Uterus (tissue), 4 donors: ENCODE measurements around the gene RHBDL2. TPM values are rescaled to one million over a fixed set of nuclear protein-coding genes. Genes with fewer than 3 reads are reported as not detected.

Experiments used
- DNase-seq, 2 donors: peaks; one replicate each; pipeline ENCODE4 v3.0.0-alpha.2; 2019 to 2020
- H3K27ac ChIP-seq, 2 donors: fragments of 200-600 bp; sonication (generic); 1 replicate in 1 of 2; 2 replicates in 1 of 2; pipeline ENCODE4 v1.5.1; 2016 to 2018
- H3K27me3 ChIP-seq, 2 donors: fragments of 200-600 bp; sonication (generic); one replicate each; pipeline ENCODE4 v1.5.1; 2018 to 2019; ENCODE audit warnings: control low read depth in 1 of 2
- H3K36me3 ChIP-seq, 2 donors: fragments of 200-600 bp; sonication (generic); one replicate each; pipeline ENCODE4 v1.5.1; 2019; ENCODE audit warnings: control low read depth in 1 of 2
- H3K4me1 ChIP-seq, 2 donors: fragments of 200-600 bp; sonication (generic); one replicate each; pipeline ENCODE4 v1.5.1; 2018 to 2019; ENCODE audit warnings: control low read depth in 1 of 2
- H3K4me3 ChIP-seq, 2 donors: fragments of 200-600 bp; sonication (generic); 1 replicate in 1 of 2; 2 replicates in 1 of 2; pipeline ENCODE4 v1.5.1; 2018 to 2019; ENCODE audit warnings: mild to moderate bottlenecking in 1 of 2
- H3K9me3 ChIP-seq, 2 donors: fragments of 200-600 bp; sonication (generic); one replicate each; pipeline ENCODE4 v1.5.1; 2019; ENCODE audit warnings: control low read depth in 1 of 2
- POLR2A ChIP-seq, 2 donors: fragments of 450-650 bp; IDR thresholded peaks; one replicate each; pipeline ENCODE4 v1.6.1; 2016; ENCODE audit warnings: antibody characterized with exemption in 2 of 2, mild to moderate bottlenecking in 1 of 2, moderate library complexity in 1 of 2
- intact Hi-C: fragments of 100-400 bp; cut with DNase I; formaldehyde crosslinking; loops from one replicate; pipeline ENCODE4 v1.15.1; 2023; ENCODE audit warnings: low total_unique reads
- total RNA-seq, 4 donors: library from RNA; depleted of rRNA in 3 of 4; stranded (reverse); fragments of >200 nt in 3 of 4; gene quantifications; one replicate each; pipeline versions ENCODE4 v1.1.0 to v1.2.4, GENCODE V29; 2014 to 2023
- TF ChIP-seq, protein P1 (sequence below), 4 experiments: fragments of 200-600 bp in 2 of 4; fragments of 450-650 bp in 2 of 4; sonication (generic) in 2 of 4; IDR thresholded peaks; one replicate each; pipeline ENCODE4 v1.5.1; 2016 to 2019; ENCODE audit warnings: antibody characterized with exemption in 4 of 4, mild to moderate bottlenecking in 2 of 4, moderate library complexity in 1 of 4
- donor health status: DM: yes; HTN: yes; CAD: no.

RHBDL2 gene
- total RNA-seq, 4 donors from 2014 or later: 1.2 TPM; not detected in 3

DNA sequence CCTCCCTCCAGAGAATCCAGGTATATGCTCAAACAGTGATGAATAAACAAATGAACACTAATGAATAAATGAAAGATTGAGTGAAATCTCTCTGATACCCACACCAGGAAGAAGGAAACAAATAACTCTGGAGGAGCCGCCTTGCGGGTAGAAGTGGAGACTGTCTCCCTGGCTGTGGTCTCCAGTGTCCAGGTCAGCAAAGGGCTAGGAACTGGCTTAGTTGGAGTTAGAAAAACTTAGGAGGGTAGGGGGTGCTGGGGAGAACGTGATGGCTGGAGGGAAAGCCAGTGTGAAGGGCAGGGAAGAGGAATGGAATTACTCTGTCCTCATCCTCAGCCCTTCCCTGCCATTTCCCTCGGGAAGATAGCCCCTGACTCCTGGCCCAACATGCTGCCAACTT lies 537 bp downstream of the RHBDL2 start:
- Histone ChIP-seq H3K27me3 (no peaks in the 10 kb centered on the region), H3K27ac (no peak overlapping the region), H3K36me3 (no peaks in the 10 kb centered on the region), H3K9me3 (no peaks in the 10 kb centered on the region), H3K4me1 (no peaks in the 10 kb centered on the region), H3K4me3 (peak overlapping the region; percentile 22 to 31)
- TF ChIP-seq POLR2A (IDR thresholded peaks at IDR 0.05): no peak
- TF ChIP-seq, protein P1, sequence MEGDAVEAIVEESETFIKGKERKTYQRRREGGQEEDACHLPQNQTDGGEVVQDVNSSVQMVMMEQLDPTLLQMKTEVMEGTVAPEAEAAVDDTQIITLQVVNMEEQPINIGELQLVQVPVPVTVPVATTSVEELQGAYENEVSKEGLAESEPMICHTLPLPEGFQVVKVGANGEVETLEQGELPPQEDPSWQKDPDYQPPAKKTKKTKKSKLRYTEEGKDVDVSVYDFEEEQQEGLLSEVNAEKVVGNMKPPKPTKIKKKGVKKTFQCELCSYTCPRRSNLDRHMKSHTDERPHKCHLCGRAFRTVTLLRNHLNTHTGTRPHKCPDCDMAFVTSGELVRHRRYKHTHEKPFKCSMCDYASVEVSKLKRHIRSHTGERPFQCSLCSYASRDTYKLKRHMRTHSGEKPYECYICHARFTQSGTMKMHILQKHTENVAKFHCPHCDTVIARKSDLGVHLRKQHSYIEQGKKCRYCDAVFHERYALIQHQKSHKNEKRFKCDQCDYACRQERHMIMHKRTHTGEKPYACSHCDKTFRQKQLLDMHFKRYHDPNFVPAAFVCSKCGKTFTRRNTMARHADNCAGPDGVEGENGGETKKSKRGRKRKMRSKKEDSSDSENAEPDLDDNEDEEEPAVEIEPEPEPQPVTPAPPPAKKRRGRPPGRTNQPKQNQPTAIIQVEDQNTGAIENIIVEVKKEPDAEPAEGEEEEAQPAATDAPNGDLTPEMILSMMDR (IDR thresholded peaks at IDR 0.05): no peak
- no peak for DNase-seq
- intact Hi-C loops: no loop called here

DNA sequence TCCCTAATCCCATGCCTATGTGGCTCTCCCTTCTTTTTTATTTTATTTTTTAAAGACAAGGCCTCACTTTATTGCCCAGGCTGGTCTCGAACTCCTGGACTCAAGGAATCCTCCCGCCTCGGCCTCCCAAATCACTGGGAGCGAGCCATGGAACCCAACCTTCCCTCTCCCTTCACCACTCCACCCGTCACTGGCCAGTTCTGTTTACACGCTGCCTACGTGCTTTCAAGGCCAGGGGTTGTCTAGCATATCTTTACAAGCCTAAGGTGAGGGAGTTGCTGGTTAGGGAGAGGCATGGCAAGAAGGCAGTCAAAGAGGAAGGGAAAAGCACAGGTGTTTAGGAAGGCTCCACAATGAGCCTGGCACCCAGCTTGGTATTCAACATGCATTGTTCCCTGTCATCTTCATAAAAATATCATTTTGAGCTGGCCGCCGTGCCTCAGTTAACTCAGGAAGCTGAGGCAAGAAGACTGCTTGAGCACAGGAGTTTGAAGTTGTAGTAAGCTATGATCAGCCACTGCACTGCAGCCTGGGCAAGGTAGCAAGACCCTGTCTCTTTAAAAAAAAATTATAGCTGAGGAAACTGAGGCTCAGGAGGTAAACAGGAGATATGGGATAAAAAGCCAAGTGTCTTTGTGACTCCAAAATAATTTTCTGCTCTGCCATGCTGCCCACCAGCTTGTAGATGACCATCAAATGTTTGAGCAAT lies 1.1 kb downstream of the RHBDL2 start:
- Histone ChIP-seq H3K36me3 (no peaks in the 10 kb centered on the region), H3K4me1 (no peaks in the 10 kb centered on the region), H3K4me3 (no peak overlapping the region), H3K9me3 (no peaks in the 10 kb centered on the region), H3K27ac (no peak overlapping the region), H3K27me3 (no peaks in the 10 kb centered on the region)
- intact Hi-C loops: no loop called here
- TF ChIP-seq, protein P1 (IDR thresholded peaks at IDR 0.05): no peak
- no peak for TF ChIP-seq POLR2A (IDR thresholded peaks at IDR 0.05)
- no peak for DNase-seq

DNA sequence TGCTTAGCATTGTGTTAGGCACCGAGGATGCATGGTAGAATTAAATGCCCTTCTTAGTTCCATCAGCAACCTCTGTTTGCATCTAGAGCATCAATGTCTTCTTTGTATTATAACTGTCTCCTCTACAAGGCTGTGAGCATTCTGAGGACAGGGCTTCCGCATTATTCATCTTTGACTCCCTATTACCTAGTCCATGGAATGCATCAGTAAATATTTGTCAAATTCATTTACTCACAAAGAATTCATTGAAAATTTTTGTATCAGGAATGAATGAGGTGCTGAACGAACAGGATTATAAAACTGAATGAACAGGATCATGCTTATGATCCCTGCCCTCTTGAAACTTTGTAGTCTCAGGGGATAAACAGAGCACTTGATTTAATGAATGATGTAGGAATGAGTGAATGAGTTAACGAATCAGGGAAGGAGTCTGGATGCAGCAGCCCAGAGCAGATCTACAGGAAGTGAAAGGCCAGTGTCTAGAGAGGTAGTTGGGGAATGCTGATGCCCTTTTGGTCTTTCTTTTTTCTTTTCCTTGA lies 2.8 kb downstream of the RHBDL2 start:
- Histone ChIP-seq H3K27me3 (no peaks in the 10 kb centered on the region), H3K27ac (no peak overlapping the region), H3K4me1 (no peaks in the 10 kb centered on the region), H3K4me3 (no peak overlapping the region), H3K9me3 (no peaks in the 10 kb centered on the region), H3K36me3 (no peaks in the 10 kb centered on the region)
- TF ChIP-seq, protein P1 (IDR thresholded peaks at IDR 0.05): no peak
- no peak for TF ChIP-seq POLR2A (IDR thresholded peaks at IDR 0.05)
- intact Hi-C loops: no loop called here
- no peak for DNase-seq

DNA sequence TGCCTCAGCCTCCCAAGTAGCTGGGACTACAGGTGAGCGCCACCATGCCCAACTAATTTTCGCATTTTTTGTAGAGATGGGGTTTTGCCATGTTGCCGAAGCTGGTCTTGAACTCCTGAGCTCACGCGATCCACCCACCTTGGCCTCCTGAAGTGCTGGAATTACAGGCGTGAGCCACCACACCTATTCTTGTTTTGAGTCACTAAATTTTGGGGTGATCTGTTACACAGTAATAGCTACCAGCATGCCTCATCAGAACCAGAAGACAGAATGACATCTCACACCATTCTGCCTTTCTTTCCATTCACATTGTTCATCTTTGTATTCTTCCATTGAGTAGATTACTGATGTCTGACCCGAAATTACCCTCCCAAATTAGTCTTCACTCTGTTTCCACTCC lies 9.1 kb downstream of the RHBDL2 start:
- no peak overlapping the region for H3K4me3 ChIP-seq
- H3K27ac ChIP-seq: no peak overlapping the region
- intact Hi-C loops: no loop called here
- DNase-seq: no peak
- H3K36me3 ChIP-seq: no peaks in the 10 kb centered on the region
- no peaks in the 10 kb centered on the region for H3K4me1 ChIP-seq
- H3K9me3 ChIP-seq: no peaks in the 10 kb centered on the region
- TF ChIP-seq, protein P1 (IDR thresholded peaks at IDR 0.05): no peak
- TF ChIP-seq POLR2A (IDR thresholded peaks at IDR 0.05): no peak
- no peaks in the 10 kb centered on the region for H3K27me3 ChIP-seq

DNA sequence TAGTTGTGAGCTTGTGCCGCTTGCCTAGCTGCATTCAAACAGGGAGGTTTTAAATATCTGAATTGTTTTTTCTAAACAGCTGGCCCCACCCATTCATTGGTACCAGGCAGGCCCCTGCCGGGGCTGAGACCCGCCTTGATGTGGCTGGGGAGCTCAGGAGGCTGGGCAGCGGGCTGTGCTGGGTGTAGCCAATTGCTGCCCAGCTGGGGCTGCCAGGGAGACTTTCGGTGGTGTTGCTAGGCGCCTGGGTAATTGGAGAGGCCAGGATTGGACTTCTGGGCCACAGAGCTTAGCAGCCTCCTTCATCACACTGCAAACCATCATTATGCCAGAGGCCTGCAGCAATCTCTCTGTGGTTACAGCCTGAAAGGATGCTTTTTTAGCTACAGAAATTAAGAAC lies 12.2 kb downstream of the RHBDL2 start:
- no peaks in the 10 kb centered on the region for H3K27me3 ChIP-seq
- no peaks in the 10 kb centered on the region for H3K9me3 ChIP-seq
- no peak overlapping the region for H3K27ac ChIP-seq
- intact Hi-C loops: no loop called here
- TF ChIP-seq POLR2A (IDR thresholded peaks at IDR 0.05): no peak
- TF ChIP-seq, protein P1 (IDR thresholded peaks at IDR 0.05): no peak
- no peak for DNase-seq
- no peaks in the 10 kb centered on the region for H3K36me3 ChIP-seq
- H3K4me3 ChIP-seq: no peak overlapping the region
- H3K4me1 ChIP-seq: no peaks in the 10 kb centered on the region
